Measurements from ENCODE around the gene HSDL1. TPM values are rescaled to one million over a fixed set of nuclear protein-coding genes. Genes with fewer than 3 reads are reported as not detected.

Gene HSDL1
- total RNA-seq, 1 experiment from 2014 or later = 55.2 TPM

DNA sequence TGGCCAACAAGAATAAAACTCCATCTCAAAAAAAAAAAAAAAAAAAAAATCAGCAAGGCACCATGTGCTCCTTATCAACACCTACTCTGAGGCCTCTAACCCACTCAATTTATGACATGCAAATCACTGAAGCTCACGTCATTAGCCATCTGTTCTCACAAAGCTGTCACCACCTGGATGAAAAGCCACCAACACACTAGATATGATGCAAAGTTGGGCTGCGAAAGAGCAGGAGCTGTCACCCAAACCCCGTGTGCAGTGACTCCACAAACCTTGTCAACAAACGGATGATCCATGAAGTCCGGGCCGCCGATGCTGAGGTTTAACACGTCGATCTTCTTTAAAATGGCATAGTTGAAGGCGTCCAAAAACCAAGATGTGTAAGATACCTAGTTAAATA lies 53.5 kb downstream of the HSDL1 start:
- Histone ChIP-seq H3K4me3 (ENCODE audit: low read length) (no peak overlapping the region), H3K4me1 (ENCODE audit: low read length) (peaks cover 54% of the 10 kb centered on the region), H3K9me2 (replicated peaks; ENCODE audit: insufficient read depth, low read length) (no peaks in the 10 kb centered on the region), H3K9me3 (ENCODE audit: low read length) (no peaks in the 10 kb centered on the region), H3K79me2 (ENCODE audit: low read length) (peaks cover 24% of the 10 kb centered on the region), H2AFZ (ENCODE audit: low read length) (no peak overlapping the region), H4K20me1 (ENCODE audit: insufficient read depth, low read depth, low read length) (no peaks in the 10 kb centered on the region; the same call in 1 of the 2 replicates), H3K27me3 (ENCODE audit: low read length) (no peaks in the 10 kb centered on the region), H3K9ac (ENCODE audit: low read length) (no peak overlapping the region), H3K4me2 (ENCODE audit: low read depth, low read length, poor library complexity, severe bottlenecking) (no peak overlapping the region), H3K27ac (ENCODE audit: low read length) (peak overlapping the region; percentile 29), H3K36me3 (ENCODE audit: insufficient read depth, low read length) (peaks cover 35% of the 10 kb centered on the region)
- peak; percentile 74 for DNase-seq

DNA sequence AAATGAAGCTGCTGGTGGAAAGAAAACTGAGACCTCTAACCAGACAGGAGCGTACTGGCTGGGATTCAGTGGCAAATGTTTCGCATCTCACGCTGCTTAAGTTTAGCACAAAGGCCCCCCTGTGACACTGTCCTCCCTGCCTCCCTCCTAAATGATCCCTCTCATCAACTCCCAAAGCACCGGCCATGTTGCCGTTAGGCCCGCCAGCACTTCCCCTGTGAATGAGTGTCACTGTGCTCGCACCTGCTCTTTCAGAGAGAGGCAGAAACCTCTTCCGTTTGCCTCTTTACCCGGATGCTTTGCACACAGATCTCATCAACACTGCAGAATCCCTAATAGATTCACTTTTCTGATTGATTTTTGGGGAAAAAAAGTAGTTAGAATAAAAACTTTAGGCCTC lies 54.8 kb downstream of the HSDL1 start:
- Histone ChIP-seq H3K36me3 (ENCODE audit: insufficient read depth, low read length) (peaks cover 30% of the 10 kb centered on the region), H3K9me3 (ENCODE audit: low read length) (no peaks in the 10 kb centered on the region), H3K4me1 (ENCODE audit: low read length) (peaks cover 65% of the 10 kb centered on the region), H3K27me3 (ENCODE audit: low read length) (no peaks in the 10 kb centered on the region), H4K20me1 (ENCODE audit: insufficient read depth, low read depth, low read length) (no peaks in the 10 kb centered on the region), H3K4me3 (ENCODE audit: low read length) (no peak overlapping the region), H3K9ac (ENCODE audit: low read length) (no peak overlapping the region), H3K79me2 (ENCODE audit: low read length) (peaks cover 23% of the 10 kb centered on the region), H2AFZ (ENCODE audit: low read length) (no peak overlapping the region), H3K9me2 (replicated peaks; ENCODE audit: insufficient read depth, low read length) (no peaks in the 10 kb centered on the region), H3K4me2 (ENCODE audit: low read depth, low read length, poor library complexity, severe bottlenecking) (no peak overlapping the region), H3K27ac (ENCODE audit: low read length) (no peak overlapping the region)
- no peak for DNase-seq

DNA sequence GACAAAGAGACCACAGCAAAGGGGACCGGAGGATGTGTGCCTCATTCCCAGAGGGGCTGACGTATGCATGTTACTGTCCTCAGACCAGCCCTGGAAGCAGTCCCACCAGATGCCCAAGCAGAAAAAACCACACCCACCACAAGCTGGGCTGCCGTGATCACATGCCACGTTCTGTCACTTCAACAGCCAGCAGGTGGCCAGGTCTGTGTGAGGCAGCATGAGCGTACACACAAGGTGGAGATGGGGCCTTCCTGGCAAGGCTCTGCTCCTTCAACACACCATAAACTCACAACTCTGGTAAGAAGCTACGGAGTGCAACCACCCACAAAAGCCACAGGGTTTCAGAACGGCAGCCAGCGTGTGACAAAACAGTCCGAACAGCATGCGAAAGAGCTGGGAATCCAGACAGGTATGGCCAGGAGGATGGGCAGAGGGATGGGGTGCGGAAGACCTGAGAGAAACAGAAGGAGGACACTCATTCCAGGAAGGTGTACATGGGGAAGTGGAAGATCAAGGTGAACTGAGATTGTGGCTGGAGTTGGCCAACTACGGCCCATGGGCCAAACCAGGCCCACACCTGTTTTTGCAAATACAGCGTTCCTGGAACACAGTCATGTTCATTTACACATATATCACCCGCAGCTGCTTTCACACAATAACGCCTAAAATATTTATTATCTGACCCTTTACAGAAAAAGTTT lies 56.1 kb downstream of the HSDL1 start:
- Histone ChIP-seq H3K27me3 (ENCODE audit: low read length) (no peaks in the 10 kb centered on the region), H4K20me1 (ENCODE audit: insufficient read depth, low read depth, low read length) (no peaks in the 10 kb centered on the region), H3K79me2 (ENCODE audit: low read length) (peaks cover 19% of the 10 kb centered on the region), H3K4me3 (ENCODE audit: low read length) (no peak overlapping the region), H2AFZ (ENCODE audit: low read length) (no peak overlapping the region), H3K9me3 (ENCODE audit: low read length) (no peaks in the 10 kb centered on the region), H3K9ac (ENCODE audit: low read length) (peak overlapping the region; percentile 16; the same call in 1 of the 2 replicates), H3K4me2 (ENCODE audit: low read depth, low read length, poor library complexity, severe bottlenecking) (peak overlapping the region; percentile 46), H3K4me1 (ENCODE audit: low read length) (peaks cover 68% of the 10 kb centered on the region), H3K36me3 (ENCODE audit: insufficient read depth, low read length) (peaks cover 25% of the 10 kb centered on the region), H3K27ac (ENCODE audit: low read length) (peak overlapping the region; percentile 82), H3K9me2 (replicated peaks; ENCODE audit: insufficient read depth, low read length) (no peaks in the 10 kb centered on the region)
- peak; percentile 71 for DNase-seq

DNA sequence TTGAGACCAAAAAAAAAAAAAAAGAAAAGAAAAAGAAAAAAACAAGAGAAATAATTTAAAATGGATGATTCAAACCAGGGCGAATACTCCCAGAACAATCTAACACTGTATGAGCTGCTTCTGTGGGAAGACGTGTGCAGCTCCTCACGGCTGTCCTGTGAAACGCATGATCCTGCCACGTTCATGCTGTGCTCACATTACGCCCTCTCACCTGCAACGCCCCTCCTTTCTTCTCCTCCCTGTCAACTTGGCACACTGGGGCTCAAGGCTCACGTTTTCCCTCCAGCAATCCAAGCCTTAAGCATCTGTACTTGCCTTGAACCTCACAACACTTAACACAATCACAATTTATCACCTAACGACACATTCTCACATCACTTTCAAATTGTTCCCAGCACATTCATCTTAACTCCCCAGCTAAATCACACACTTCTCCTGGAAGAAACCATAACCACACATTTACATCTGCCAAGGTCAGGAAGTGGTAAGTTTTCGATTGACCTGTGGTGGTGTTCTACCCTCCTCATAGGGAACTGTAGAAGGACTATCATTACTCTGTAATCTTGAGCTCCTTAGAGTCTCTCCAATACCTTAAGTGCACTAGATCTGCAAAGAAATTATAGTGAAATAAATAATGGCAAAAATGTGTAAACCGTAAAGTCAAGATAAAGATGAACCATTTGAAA lies 57.4 kb downstream of the HSDL1 start:
- Histone ChIP-seq H3K9me3 (ENCODE audit: low read length) (no peaks in the 10 kb centered on the region), H4K20me1 (ENCODE audit: insufficient read depth, low read depth, low read length) (no peaks in the 10 kb centered on the region), H3K36me3 (ENCODE audit: insufficient read depth, low read length) (peaks cover 25% of the 10 kb centered on the region), H3K79me2 (ENCODE audit: low read length) (peaks cover 20% of the 10 kb centered on the region), H3K4me3 (ENCODE audit: low read length) (0 out of 2 replicates have a peak overlapping the region, but pooled peaks have one; percentile 1), H3K9me2 (replicated peaks; ENCODE audit: insufficient read depth, low read length) (no peaks in the 10 kb centered on the region), H3K27ac (ENCODE audit: low read length) (peak overlapping the region; percentile 82), H2AFZ (ENCODE audit: low read length) (no peak overlapping the region), H3K9ac (ENCODE audit: low read length) (peak overlapping the region; percentile 40), H3K4me2 (ENCODE audit: low read depth, low read length, poor library complexity, severe bottlenecking) (peak overlapping the region; percentile 68), H3K4me1 (ENCODE audit: low read length) (peaks cover 67% of the 10 kb centered on the region), H3K27me3 (ENCODE audit: low read length) (no peaks in the 10 kb centered on the region)
- peak; percentile 45 for DNase-seq

DNA sequence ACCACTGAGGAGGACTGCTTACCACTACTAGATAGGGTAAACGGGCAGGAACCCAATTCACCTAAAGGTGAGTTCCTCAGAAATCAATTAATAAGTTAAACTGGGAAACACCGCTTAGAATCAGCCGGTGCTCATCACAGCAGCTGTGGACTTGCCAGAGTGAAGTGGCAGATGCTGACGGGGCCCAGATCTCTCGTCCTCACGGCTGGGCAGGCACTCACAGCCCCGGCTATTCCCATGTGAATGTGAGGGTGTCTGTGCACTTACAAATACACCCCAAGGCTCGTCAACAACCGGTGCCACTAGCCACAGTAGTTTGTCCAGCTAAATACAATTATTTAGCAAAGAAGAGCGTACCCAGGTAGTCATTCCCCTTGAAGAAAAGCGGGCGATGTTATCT lies 58.0 kb downstream of the HSDL1 start:
- no peak for DNase-seq
- H3K27me3 ChIP-seq (ENCODE audit: low read length) = no peaks in the 10 kb centered on the region
- H4K20me1 ChIP-seq (ENCODE audit: insufficient read depth, low read depth, low read length) = no peaks in the 10 kb centered on the region
- peaks cover 61% of the 10 kb centered on the region for H3K4me1 ChIP-seq (ENCODE audit: low read length)
- H3K9ac ChIP-seq (ENCODE audit: low read length) = peak overlapping the region; percentile 55
- H3K36me3 ChIP-seq (ENCODE audit: insufficient read depth, low read length) = peaks cover 26% of the 10 kb centered on the region; the same call in 1 of the 2 replicates
- H3K9me3 ChIP-seq (ENCODE audit: low read length) = no peaks in the 10 kb centered on the region
- H2AFZ ChIP-seq (ENCODE audit: low read length) = no peak overlapping the region
- H3K4me2 ChIP-seq (ENCODE audit: low read depth, low read length, poor library complexity, severe bottlenecking) = peak overlapping the region; percentile 68
- H3K27ac ChIP-seq (ENCODE audit: low read length) = peak overlapping the region; percentile 82
- no peaks in the 10 kb centered on the region for H3K9me2 ChIP-seq (replicated peaks; ENCODE audit: insufficient read depth, low read length)
- peak overlapping the region; percentile 33; the same call in 1 of the 2 replicates for H3K4me3 ChIP-seq (ENCODE audit: low read length)
- peaks cover 20% of the 10 kb centered on the region for H3K79me2 ChIP-seq (ENCODE audit: low read length)

DNA sequence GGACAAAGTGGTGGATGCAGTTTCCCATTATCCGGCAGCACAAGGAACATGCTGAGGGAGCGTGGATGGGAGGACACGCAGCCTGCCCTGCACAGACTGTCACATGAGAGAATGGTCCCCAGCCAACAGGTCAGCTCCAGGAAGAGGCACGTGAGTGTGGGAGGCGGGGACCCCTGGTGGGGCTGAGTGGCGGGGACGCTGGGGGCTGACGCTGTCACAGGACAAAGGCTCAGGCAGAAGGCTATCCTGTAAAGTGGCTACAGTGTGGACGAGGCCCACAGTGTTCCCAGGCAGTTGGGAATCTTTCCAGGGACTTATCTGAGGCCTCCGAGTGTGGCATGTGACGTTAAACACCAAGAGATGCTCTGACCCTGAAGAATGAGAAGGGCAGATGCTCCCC lies 58.6 kb downstream of the HSDL1 start:
- Histone ChIP-seq H4K20me1 (ENCODE audit: insufficient read depth, low read depth, low read length) (no peaks in the 10 kb centered on the region), H3K9me3 (ENCODE audit: low read length) (no peaks in the 10 kb centered on the region), H3K36me3 (ENCODE audit: insufficient read depth, low read length) (peaks cover 32% of the 10 kb centered on the region; the same call in 1 of the 2 replicates), H3K9ac (ENCODE audit: low read length) (peak overlapping the region; percentile 55), H3K4me2 (ENCODE audit: low read depth, low read length, poor library complexity, severe bottlenecking) (peak overlapping the region; percentile 68), H3K27me3 (ENCODE audit: low read length) (no peaks in the 10 kb centered on the region), H3K4me3 (ENCODE audit: low read length) (peak overlapping the region; percentile 33; the same call in 1 of the 2 replicates), H2AFZ (ENCODE audit: low read length) (no peak overlapping the region), H3K79me2 (ENCODE audit: low read length) (peaks cover 20% of the 10 kb centered on the region), H3K4me1 (ENCODE audit: low read length) (peaks cover 54% of the 10 kb centered on the region), H3K27ac (ENCODE audit: low read length) (peak overlapping the region; percentile 82), H3K9me2 (replicated peaks; ENCODE audit: insufficient read depth, low read length) (no peaks in the 10 kb centered on the region)
- DNase-seq = no peak

DNA sequence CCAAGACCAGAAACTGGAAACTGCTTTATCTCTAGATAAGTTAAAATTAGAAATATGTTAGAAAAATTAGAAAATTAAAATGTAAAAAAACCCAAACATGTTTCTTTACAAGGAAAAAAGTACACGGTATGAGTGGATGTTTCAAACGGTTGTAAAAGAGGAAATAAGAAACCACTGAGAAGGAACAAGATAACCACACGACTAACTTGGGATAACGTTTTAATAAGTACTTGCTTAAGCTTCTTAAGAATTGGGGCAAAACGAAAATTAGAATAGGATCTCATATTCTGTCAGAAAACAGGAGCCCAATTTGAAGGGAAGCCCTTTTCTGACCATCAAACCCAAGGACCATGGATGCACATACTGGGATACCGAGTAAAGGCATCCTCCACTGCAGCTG lies 59.2 kb downstream of the HSDL1 start:
- Histone ChIP-seq H3K4me2 (ENCODE audit: low read depth, low read length, poor library complexity, severe bottlenecking) (peak overlapping the region; percentile 68), H3K4me3 (ENCODE audit: low read length) (peak overlapping the region; percentile 33; the same call in 1 of the 2 replicates), H3K9me2 (replicated peaks; ENCODE audit: insufficient read depth, low read length) (no peaks in the 10 kb centered on the region), H3K36me3 (ENCODE audit: insufficient read depth, low read length) (peaks cover 32% of the 10 kb centered on the region; the same call in 1 of the 2 replicates), H3K27me3 (ENCODE audit: low read length) (no peaks in the 10 kb centered on the region), H3K79me2 (ENCODE audit: low read length) (peaks cover 22% of the 10 kb centered on the region), H2AFZ (ENCODE audit: low read length) (no peak overlapping the region), H3K9ac (ENCODE audit: low read length) (peak overlapping the region; percentile 55), H3K4me1 (ENCODE audit: low read length) (peaks cover 53% of the 10 kb centered on the region), H4K20me1 (ENCODE audit: insufficient read depth, low read depth, low read length) (no peaks in the 10 kb centered on the region), H3K9me3 (ENCODE audit: low read length) (no peaks in the 10 kb centered on the region), H3K27ac (ENCODE audit: low read length) (peak overlapping the region; percentile 82)
- peak; percentile 63 for DNase-seq

DNA sequence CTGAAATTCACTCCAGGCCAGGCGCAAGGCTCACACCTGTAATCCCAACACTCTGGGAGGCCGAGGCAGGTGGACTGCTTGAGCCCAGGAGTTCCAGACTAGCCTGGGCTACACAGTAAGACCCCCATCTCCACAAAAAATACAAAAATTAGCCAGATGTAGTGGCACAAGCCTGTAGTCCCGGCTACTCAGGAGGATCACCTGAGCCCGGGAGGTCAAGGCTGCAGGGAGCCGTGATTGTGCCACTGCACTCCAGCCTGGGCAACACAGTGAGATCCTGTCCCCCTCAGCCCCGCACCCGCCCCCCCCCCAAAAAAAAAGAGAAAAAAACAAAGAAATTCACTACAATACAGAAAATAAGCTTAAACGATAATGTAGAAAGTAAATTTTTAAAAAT lies 59.7 kb downstream of the HSDL1 start:
- Histone ChIP-seq H3K9me2 (replicated peaks; ENCODE audit: insufficient read depth, low read length) (no peaks in the 10 kb centered on the region), H3K9me3 (ENCODE audit: low read length) (no peaks in the 10 kb centered on the region), H3K4me1 (ENCODE audit: low read length) (peaks cover 53% of the 10 kb centered on the region), H2AFZ (ENCODE audit: low read length) (no peak overlapping the region), H3K27ac (ENCODE audit: low read length) (peak overlapping the region; percentile 82), H4K20me1 (ENCODE audit: insufficient read depth, low read depth, low read length) (no peaks in the 10 kb centered on the region), H3K4me3 (ENCODE audit: low read length) (no peak overlapping the region), H3K9ac (ENCODE audit: low read length) (no peak overlapping the region), H3K4me2 (ENCODE audit: low read depth, low read length, poor library complexity, severe bottlenecking) (no peak overlapping the region), H3K36me3 (ENCODE audit: insufficient read depth, low read length) (peaks cover 33% of the 10 kb centered on the region; the same call in 1 of the 2 replicates), H3K27me3 (ENCODE audit: low read length) (no peaks in the 10 kb centered on the region), H3K79me2 (ENCODE audit: low read length) (peaks cover 25% of the 10 kb centered on the region)
- DNase-seq = no peak

Data from Karpas-422 (cell line).